Endothelial cell of umbilical vein (primary cell): Measurements from ENCODE around the gene TMEM62. TPM values are rescaled to one million over a fixed set of nuclear protein-coding genes. Genes with fewer than 3 reads are reported as not detected.

Source experiments
- BruUV-seq: library from RNA; stranded (reverse); fragments of 400-500 nt; replicated peaks from 2 replicates; lab custom pipeline; 2021; lab: Mats Ljungman, UMichigan
- CTCF ChIA-PET: fragments of 300-600, 350-600 bp; sonication (Branson Sonifier 250); formaldehyde crosslinking; loops from one replicate; lab custom pipeline; 2021; ENCODE audit warnings: antibody characterized with exemption, inconsistent platforms; lab: Charles Lee
- POLR2A ChIA-PET: fragments of 300-600, 350-600 bp; sonication (Branson Sonifier 250); formaldehyde crosslinking; loops from one replicate; lab custom pipeline; 2021; ENCODE audit warnings: antibody characterized with exemption, inconsistent platforms; lab: Charles Lee
- DNase-seq: peaks from one replicate; pipeline ENCODE4 v3.0.0-alpha.2; 2011; ENCODE audit warnings: low read depth, low spot score
- FAIRE-seq: peaks from 2 replicates; lab custom pipeline; 2011; peaks lifted over from hg19 to GRCh38; lab: Jason Lieb, UNC
- H2AFZ ChIP-seq: 2 replicates; pipeline ENCODE4 v1.6.0; 2012; ENCODE audit warnings: low read depth, low read length, control low read depth, inconsistent platforms
- H3K27ac ChIP-seq: 2 replicates; pipeline ENCODE4 v1.5.1; 2011; ENCODE audit warnings: low read depth, mild to moderate bottlenecking, control low read depth, low read length, moderate library complexity; ENCODE audit not compliant: insufficient read depth
- H3K27me3 ChIP-seq, 2 experiments: 2 replicates each; pipeline versions ENCODE4 v1.6.0 to v1.6.1; 2011; ENCODE audit warnings: low read length in 2 of 2, mixed read lengths in 1 of 2; ENCODE audit not compliant: control insufficient read depth in 2 of 2, insufficient read depth in 2 of 2
- H3K36me3 ChIP-seq, 2 experiments: 2 replicates in 1 of 2; 3 replicates in 1 of 2; pipeline ENCODE4 v1.5.1; 2011; ENCODE audit warnings: low read length in 2 of 2, mild to moderate bottlenecking in 1 of 2, moderate library complexity in 1 of 2; ENCODE audit not compliant: control insufficient read depth in 2 of 2, insufficient read depth in 2 of 2; ENCODE audit errors: extremely low read depth in 1 of 2
- H3K4me1 ChIP-seq: 3 replicates; pipeline ENCODE4 v1.5.1; 2011; ENCODE audit warnings: mild to moderate bottlenecking, low read length; ENCODE audit not compliant: control insufficient read depth, insufficient read depth; ENCODE audit errors: extremely low read depth
- H3K4me2 ChIP-seq: 2 replicates; pipeline ENCODE4 v1.6.1; 2011; ENCODE audit warnings: low read length, control low read depth, mixed read lengths; ENCODE audit not compliant: insufficient read depth
- H3K4me3 ChIP-seq, 3 experiments: fragments of 200-600 bp in 1 of 3; sonication (generic), shearing (Covaris generic) in 1 of 3; replicated peaks in 1 of 3; 2 replicates each; pipeline ENCODE4 v1.5.1; 2011 to 2016; ENCODE audit warnings: control low read depth in 3 of 3, low read length in 3 of 3, mild to moderate bottlenecking in 2 of 3, inconsistent platforms in 1 of 3, low read depth in 1 of 3, moderate library complexity in 1 of 3; ENCODE audit not compliant: insufficient read depth in 1 of 3
- H3K79me2 ChIP-seq: 2 replicates; pipeline ENCODE4 v1.6.0; 2012; ENCODE audit warnings: low read length, inconsistent platforms; ENCODE audit not compliant: control insufficient read depth, insufficient read depth
- H3K9ac ChIP-seq: replicated peaks from 2 replicates; pipeline ENCODE3; 2011; ENCODE audit warnings: low read length, control low read depth; ENCODE audit not compliant: insufficient read depth; ENCODE audit errors: extremely low read depth
- H3K9me1 ChIP-seq: replicated peaks from 3 replicates; pipeline ENCODE4 v1.6.0; 2011; ENCODE audit warnings: mild to moderate bottlenecking, low read length; ENCODE audit not compliant: control insufficient read depth, insufficient read depth; ENCODE audit errors: extremely low read depth
- H3K9me3 ChIP-seq: replicated peaks from 2 replicates; pipeline ENCODE4 v1.5.1; 2012; ENCODE audit warnings: low read length, inconsistent platforms; ENCODE audit not compliant: control insufficient read depth, insufficient read depth
- H4K20me1 ChIP-seq: replicated peaks from 2 replicates; pipeline ENCODE3; 2011; ENCODE audit warnings: mild to moderate bottlenecking, low read length; ENCODE audit not compliant: control insufficient read depth, insufficient read depth; ENCODE audit errors: extremely low read depth
- CTCF ChIP-seq, 2 donors: IDR thresholded peaks; 1 replicate in 1 of 2; 2 replicates in 1 of 2; pipeline ENCODE4 v1.5.1; 2011; ENCODE audit warnings: low read length in 2 of 2, mild to moderate bottlenecking in 2 of 2, moderate library complexity in 2 of 2, control low read depth in 1 of 2, inconsistent platforms in 1 of 2, low read depth in 1 of 2; ENCODE audit not compliant: insufficient read depth in 1 of 2; ENCODE audit errors: extremely low read depth in 1 of 2
- EZH2 ChIP-seq: IDR thresholded peaks from 2 replicates; pipeline ENCODE4 v1.6.1; 2012; ENCODE audit warnings: borderline replicate concordance, low read depth, mild to moderate bottlenecking, moderate library complexity, low read length, inconsistent platforms; ENCODE audit not compliant: severe bottlenecking
- FOS ChIP-seq: IDR thresholded peaks from 2 replicates; pipeline ENCODE4 v1.6.1; 2011; ENCODE audit warnings: mild to moderate bottlenecking, low read length, moderate library complexity, borderline replicate concordance; ENCODE audit not compliant: insufficient read depth
- GATA2 ChIP-seq: IDR thresholded peaks from 2 replicates; pipeline ENCODE4 v1.7.0; 2011; ENCODE audit warnings: low read depth, mild to moderate bottlenecking, moderate library complexity, mixed read lengths, low read length; ENCODE audit not compliant: insufficient read length, insufficient read depth
- JUN ChIP-seq: IDR thresholded peaks from 2 replicates; pipeline ENCODE4 v1.6.1; 2011; ENCODE audit warnings: borderline replicate concordance, low read depth; ENCODE audit not compliant: insufficient read length, insufficient read depth
- MAX ChIP-seq: IDR thresholded peaks from 2 replicates; pipeline ENCODE4 v1.6.1; 2011; ENCODE audit not compliant: insufficient read depth, insufficient read length
- MYC ChIP-seq: IDR thresholded peaks from one replicate; pipeline ENCODE4 v1.6.1; 2011; ENCODE audit warnings: mild to moderate bottlenecking, low read depth, low read length
- POLR2A ChIP-seq: IDR thresholded peaks from 2 replicates; pipeline ENCODE4 v1.6.1; 2012; ENCODE audit warnings: low read depth, mild to moderate bottlenecking, control low read depth, low read length
- POLR2AphosphoS5 ChIP-seq: IDR thresholded peaks from 2 replicates; pipeline ENCODE4 v1.6.1; 2012; ENCODE audit warnings: low read depth, mild to moderate bottlenecking, control low read depth, low read length, moderate library complexity; ENCODE audit not compliant: insufficient read depth
- dilution Hi-C: fragments of 300-500 bp; cut with MboI; formaldehyde crosslinking; loops from one replicate; pipeline ENCODE4 v1.15.0; 2019; ENCODE audit warnings: low sequenced_read_pairs; ENCODE audit not compliant: extremely low pct_ligation_motif_present
- intact Hi-C: fragments of 100-400 bp; cut with micrococcal nuclease; formaldehyde crosslinking; loops from one replicate; pipeline ENCODE4 v1.10.0; 2022
- polyA plus RNA-seq, 4 experiments: library from polyadenylated mRNA; depleted of rRNA in 3 of 4; stranded (reverse) in 3 of 4; unstranded in 1 of 4; fragments of >200 nt; gene quantifications; 2 replicates each; pipeline versions ENCODE4 v1.2.1 to v1.2.3, GENCODE V29; 2011 to 2012; ENCODE audit warnings: missing spikeins in 1 of 4
- total RNA-seq: library from RNA; stranded (reverse); gene quantifications from 2 replicates; pipeline ENCODE4 v1.2.3, GENCODE V29; 2021

The TMEM62 gene
- total and polyA plus RNA-seq, 2 donors (not counting 3 experiments of a cell fraction or from before 2014, with no cell fraction given) = 10.4 to 22.2 TPM

GRCh38 chr15:43135351-43135750, 2.0 kb downstream of the TMEM62 start:
- H3K79me2 ChIP-seq = no peaks in the 10 kb centered on the region
- peaks cover 11% of the 10 kb centered on the region for H3K4me1 ChIP-seq
- BruUV-seq = no TSS peak
- no peaks in the 10 kb centered on the region for H3K9me3 ChIP-seq
- DNase-seq = no peak
- intact Hi-C loops (no loop called here), dilution Hi-C loops (no loop called here)
- no peak overlapping the region for H3K4me2 ChIP-seq
- no peaks in the 10 kb centered on the region for H4K20me1 ChIP-seq
- peaks cover under 1 to 13% of the 10 kb centered on the region in 2 experiments for H3K36me3 ChIP-seq
- H3K9ac ChIP-seq = no peak overlapping the region
- CTCF ChIA-PET = interaction anchor here (2.4 kb wide), 1 partner anchor 69 kb away, joined by 8 read pairs; no protein-coding TSS in a partner anchor
- no peaks in the 10 kb centered on the region for H3K9me1 ChIP-seq
- no peak overlapping the region for H2AFZ ChIP-seq
- POLR2A ChIA-PET = no interaction called here
- no peak overlapping the region for H3K4me3 ChIP-seq
- H3K27me3 ChIP-seq = no peaks in the 10 kb centered on the region
- FAIRE-seq = no peak
- TF ChIP-seq MYC = no peak
- TF ChIP-seq FOS = no peak
- no peak for TF ChIP-seq EZH2
- TF ChIP-seq MAX = no peak
- no peak for TF ChIP-seq CTCF (IDR thresholded peaks at IDR 0.05; ENCODE audit: extremely low read depth in 1 of 2, insufficient read depth in 1 of 2, low read depth in 1 of 2, low read length in 2 of 2)
- no peak for TF ChIP-seq POLR2A
- no peak for TF ChIP-seq GATA2
- no peak for TF ChIP-seq POLR2AphosphoS5
- TF ChIP-seq JUN = no peak
- no peak overlapping the region for H3K27ac ChIP-seq
